ENCODE measurements around the gene OR51G1. TPM values are rescaled to one million over a fixed set of nuclear protein-coding genes. Genes with fewer than 3 reads are reported as not detected.

Gene OR51G1
- total and polyA plus RNA-seq, 3 experiments from 2014 or later, result not detected

GRCh38 chr11:4922304-4922703, 1.8 kb downstream of the OR51G1 start:
- CTCF ChIA-PET, result no interaction called here
- H3K9me3 ChIP-seq (ENCODE audit: low read length), result no peaks in the 10 kb centered on the region
- H3K27me3 Mint-ChIP-seq, result peaks cover 6 to 13% of the 10 kb centered on the region in 2 donors

GRCh38 chr11:4921796-4922195, 2.3 kb downstream of the OR51G1 start:
- H3K9me3 Mint-ChIP-seq, result no peaks in the 10 kb centered on the region
- no peaks in the 10 kb centered on the region for H3K4me1 ChIP-seq (ENCODE audit: insufficient read depth, low read length)
- ChIA-PET CTCF (no interaction called here), POLR2A (no interaction called here)
- no peaks in the 10 kb centered on the region for H3K36me3 Mint-ChIP-seq
- H3K9me3 ChIP-seq (ENCODE audit: low read length), result no peaks in the 10 kb centered on the region
- no peak overlapping the region for H3K4me3 Mint-ChIP-seq
- no peak overlapping the region for H3K27ac ChIP-seq (ENCODE audit: low read depth, low read length)
- peaks cover 6 to 13% of the 10 kb centered on the region in 2 donors for H3K27me3 Mint-ChIP-seq
- H3K36me3 ChIP-seq (ENCODE audit: insufficient read depth, low read length), result no peaks in the 10 kb centered on the region
- no peaks in the 10 kb centered on the region for H3K27me3 ChIP-seq (ENCODE audit: insufficient read depth, low read length, poor library complexity, severe bottlenecking)
- no peak for DNase-seq
- H3K4me1 Mint-ChIP-seq, result no peaks in the 10 kb centered on the region
- no peak overlapping the region for H3K27ac Mint-ChIP-seq
- H3K4me3 ChIP-seq (ENCODE audit: low read length), result no peak overlapping the region

More at GRCh38 chr11:4922304-4922703, 1.8 kb downstream of the OR51G1 start:
- Histone ChIP-seq H3K27me3 (ENCODE audit: insufficient read depth, low read length, poor library complexity, severe bottlenecking) (no peaks in the 10 kb centered on the region), H3K4me1 (ENCODE audit: insufficient read depth, low read length) (no peaks in the 10 kb centered on the region), H3K36me3 (ENCODE audit: insufficient read depth, low read length) (no peaks in the 10 kb centered on the region), H3K27ac (ENCODE audit: low read depth, low read length) (no peak overlapping the region), H3K4me3 (ENCODE audit: low read length) (no peak overlapping the region)
- no peaks in the 10 kb centered on the region for H3K9me3 Mint-ChIP-seq
- H3K4me1 Mint-ChIP-seq, result no peaks in the 10 kb centered on the region
- no peaks in the 10 kb centered on the region for H3K36me3 Mint-ChIP-seq
- no peak for DNase-seq
- POLR2A ChIA-PET, result no interaction called here
- H3K27ac Mint-ChIP-seq, result no peak overlapping the region
- no peak overlapping the region for H3K4me3 Mint-ChIP-seq

- Mint-ChIP-seq H3K27me3 (peaks cover 4 to 13% of the 10 kb centered on the region in 2 donors), H3K9me3 (peaks cover 0 to 3% (median 0%) of the 10 kb centered on the region in 5 donors), H3K4me1 (no peaks in the 10 kb centered on the region), H3K4me3 (no peak within 1 kb of the TSS), H3K36me3 (no peaks in the 10 kb centered on the region), H3K27ac (peak within 1 kb of the TSS in 1 of 8 donors; percentile 20)
- Histone ChIP-seq H3K4me3 (ENCODE audit: low read length) (no peak within 1 kb of the TSS), H3K4me1 (ENCODE audit: insufficient read depth, low read length) (no peaks in the 10 kb centered on the region), H3K27ac (ENCODE audit: low read depth, low read length) (no peak within 1 kb of the TSS), H3K9me3 (ENCODE audit: low read length) (no peaks in the 10 kb centered on the region), H3K36me3 (ENCODE audit: insufficient read depth, low read length) (no peaks in the 10 kb centered on the region), H3K27me3 (ENCODE audit: insufficient read depth, low read length, poor library complexity, severe bottlenecking) (no peaks in the 10 kb centered on the region)
- POLR2A ChIA-PET, result no interaction called here
- CTCF ChIA-PET, result no interaction called here
- no peak for DNase-seq
These were observed 4.9 kb downstream of the OR51G1 start, which contains the start of gene OR51G2 for GRCh38 chr11:4919250-4919649. Gene OR51G2 (minus strand): TSS chr11:4919350. CDS start chr11:4915663, 3,687 bp downstream.

- H3K27me3 Mint-ChIP-seq, result no peaks in the 10 kb centered on the region
- Histone ChIP-seq H3K4me1 (ENCODE audit: insufficient read depth, low read length) (no peaks in the 10 kb centered on the region), H3K27me3 (ENCODE audit: insufficient read depth, low read length, poor library complexity, severe bottlenecking) (no peaks in the 10 kb centered on the region), H3K36me3 (ENCODE audit: insufficient read depth, low read length) (no peaks in the 10 kb centered on the region), H3K27ac (ENCODE audit: low read depth, low read length) (no peak overlapping the region), H3K9me3 (ENCODE audit: low read length) (no peaks in the 10 kb centered on the region), H3K4me3 (ENCODE audit: low read length) (no peak overlapping the region)
- no peak overlapping the region for H3K4me3 Mint-ChIP-seq
- POLR2A ChIA-PET, result no interaction called here
- H3K27ac Mint-ChIP-seq, result no peak overlapping the region
- H3K36me3 Mint-ChIP-seq, result no peaks in the 10 kb centered on the region
- CTCF ChIA-PET, result no interaction called here
- DNase-seq, result no peak
- H3K9me3 Mint-ChIP-seq, result peaks cover 0 to 3% (median 0%) of the 10 kb centered on the region in 5 donors
- no peaks in the 10 kb centered on the region for H3K4me1 Mint-ChIP-seq
These were observed 7.6 kb downstream of the OR51G1 start for GRCh38 chr11:4916581-4916980.

GRCh38 chr11:4903484-4903883, 20.7 kb downstream of the OR51G1 start, which contains the start of gene OR51A7:
Gene OR51A7 (plus strand): TSS chr11:4903783. CDS start chr11:4907370, 3,587 bp downstream.
- Histone ChIP-seq H3K4me1 (ENCODE audit: insufficient read depth, low read length) (no peaks in the 10 kb centered on the region), H3K27ac (ENCODE audit: low read depth, low read length) (no peak within 1 kb of the TSS), H3K36me3 (ENCODE audit: insufficient read depth, low read length) (no peaks in the 10 kb centered on the region), H3K9me3 (ENCODE audit: low read length) (no peaks in the 10 kb centered on the region), H3K4me3 (ENCODE audit: low read length) (no peak within 1 kb of the TSS), H3K27me3 (ENCODE audit: insufficient read depth, low read length, poor library complexity, severe bottlenecking) (no peaks in the 10 kb centered on the region)
- peaks cover 0 to 7% (median 0%) of the 10 kb centered on the region in 5 donors for H3K9me3 Mint-ChIP-seq
- H3K27ac Mint-ChIP-seq, result no peak within 1 kb of the TSS
- no peak for DNase-seq
- CTCF ChIA-PET, result no interaction called here
- peaks cover 0 to 2% of the 10 kb centered on the region in 2 donors for H3K27me3 Mint-ChIP-seq
- H3K36me3 Mint-ChIP-seq, result no peaks in the 10 kb centered on the region
- POLR2A ChIA-PET, result no interaction called here
- no peak within 1 kb of the TSS for H3K4me3 Mint-ChIP-seq
- no peaks in the 10 kb centered on the region for H3K4me1 Mint-ChIP-seq

- Mint-ChIP-seq H3K27ac (no peak overlapping the region), H3K9me3 (peaks cover 0 to 7% (median 0%) of the 10 kb centered on the region in 5 donors), H3K4me1 (no peaks in the 10 kb centered on the region), H3K4me3 (no peak overlapping the region), H3K27me3 (no peaks in the 10 kb centered on the region), H3K36me3 (no peaks in the 10 kb centered on the region)
- Histone ChIP-seq H3K27me3 (ENCODE audit: insufficient read depth, low read length, poor library complexity, severe bottlenecking) (no peaks in the 10 kb centered on the region), H3K4me1 (ENCODE audit: insufficient read depth, low read length) (no peaks in the 10 kb centered on the region), H3K27ac (ENCODE audit: low read depth, low read length) (no peak overlapping the region), H3K9me3 (ENCODE audit: low read length) (no peaks in the 10 kb centered on the region), H3K4me3 (ENCODE audit: low read length) (no peak overlapping the region), H3K36me3 (ENCODE audit: insufficient read depth, low read length) (no peaks in the 10 kb centered on the region)
- DNase-seq, result no peak
- CTCF ChIA-PET, result no interaction called here
- POLR2A ChIA-PET, result no interaction called here
These were observed 32.0 kb downstream of the OR51G1 start for GRCh38 chr11:4891996-4892640.

GRCh38 chr11:4890279-4890678, 33.9 kb downstream of the OR51G1 start:
- Histone ChIP-seq H3K27me3 (ENCODE audit: insufficient read depth, low read length, poor library complexity, severe bottlenecking) (no peaks in the 10 kb centered on the region), H3K27ac (ENCODE audit: low read depth, low read length) (no peak overlapping the region), H3K4me1 (ENCODE audit: insufficient read depth, low read length) (no peaks in the 10 kb centered on the region), H3K4me3 (ENCODE audit: low read length) (no peak overlapping the region), H3K9me3 (ENCODE audit: low read length) (no peaks in the 10 kb centered on the region), H3K36me3 (ENCODE audit: insufficient read depth, low read length) (no peaks in the 10 kb centered on the region)
- ChIA-PET POLR2A (no interaction called here), CTCF (no interaction called here)
- no peak overlapping the region for H3K4me3 Mint-ChIP-seq
- H3K4me1 Mint-ChIP-seq, result no peaks in the 10 kb centered on the region
- H3K27me3 Mint-ChIP-seq, result no peaks in the 10 kb centered on the region
- peaks cover 0 to 7% (median 0%) of the 10 kb centered on the region in 5 donors for H3K9me3 Mint-ChIP-seq
- no peaks in the 10 kb centered on the region for H3K36me3 Mint-ChIP-seq
- DNase-seq, result no peak
- no peak overlapping the region for H3K27ac Mint-ChIP-seq

- no peak for DNase-seq
- H3K9me3 Mint-ChIP-seq, result peaks cover 0 to 5% (median 0%) of the 10 kb centered on the region in 5 donors
- ChIA-PET CTCF (no interaction called here), POLR2A (no interaction called here)
- H3K4me3 ChIP-seq (ENCODE audit: low read length), result no peak overlapping the region
- no peaks in the 10 kb centered on the region for H3K27me3 Mint-ChIP-seq
- H3K36me3 ChIP-seq (ENCODE audit: insufficient read depth, low read length), result no peaks in the 10 kb centered on the region
- H3K27ac Mint-ChIP-seq, result no peak overlapping the region
- no peaks in the 10 kb centered on the region for H3K4me1 Mint-ChIP-seq
- no peak overlapping the region for H3K4me3 Mint-ChIP-seq
- H3K36me3 Mint-ChIP-seq, result no peaks in the 10 kb centered on the region
- no peak overlapping the region for H3K27ac ChIP-seq (ENCODE audit: low read depth, low read length)
- H3K27me3 ChIP-seq (ENCODE audit: insufficient read depth, low read length, poor library complexity, severe bottlenecking), result no peaks in the 10 kb centered on the region
- H3K9me3 ChIP-seq (ENCODE audit: low read length), result no peaks in the 10 kb centered on the region
- no peaks in the 10 kb centered on the region for H3K4me1 ChIP-seq (ENCODE audit: insufficient read depth, low read length)
These were observed 36.5 kb downstream of the OR51G1 start for GRCh38 chr11:4887591-4887990.
